H1 (cell line): ENCODE results near the gene HS3ST5. TPM values are rescaled to one million over a fixed set of nuclear protein-coding genes. Genes with fewer than 3 reads are reported as not detected.
A peak's percentile ranks its signal among the peaks of the same experiment; 100 is the strongest.

ENCODE experiments used
- CTCF ChIA-PET: fragments of 300-600 bp; sonication (Branson Sonifier 250); formaldehyde crosslinking; loops from one replicate; lab custom pipeline; 2021; ENCODE audit not compliant: partially characterized antibody; lab: Charles Lee
- POLR2A ChIA-PET: fragments of 300-600 bp; sonication (Branson Sonifier 250); formaldehyde crosslinking; loops from one replicate; lab custom pipeline; 2021; ENCODE audit warnings: inconsistent platforms; ENCODE audit not compliant: partially characterized antibody; lab: Charles Lee
- DNase-seq, 2 experiments: peaks; one replicate each; pipeline versions ENCODE4 v3.0.0 to v3.0.0-alpha.2; 2010 to 2022; ENCODE audit warnings: low spot score in 2 of 2, low read depth in 1 of 2, mixed read lengths in 1 of 2
- FAIRE-seq: peaks from 2 replicates; lab custom pipeline; 2011; peaks lifted over from hg19 to GRCh38; lab: Jason Lieb, UNC
- H2AFZ ChIP-seq: 2 replicates; pipeline ENCODE4 v1.8.1; 2012; ENCODE audit warnings: low read length, inconsistent platforms
- H2AK5ac ChIP-seq: 2 replicates; pipeline ENCODE4 v1.6.1; 2013; ENCODE audit warnings: low read depth, low read length
- H2BK120ac ChIP-seq: replicated peaks from 2 replicates; pipeline ENCODE3; 2013; ENCODE audit warnings: low read depth, low read length, inconsistent platforms
- H2BK12ac ChIP-seq: 2 replicates; pipeline ENCODE4 v1.6.1; 2013; ENCODE audit warnings: low read depth, low read length
- H2BK15ac ChIP-seq: 2 replicates; pipeline ENCODE4 v1.6.1; 2013; ENCODE audit warnings: low read length
- H2BK20ac ChIP-seq: 2 replicates; pipeline ENCODE4 v1.6.1; 2013; ENCODE audit warnings: low read length
- H2BK5ac ChIP-seq: 2 replicates; pipeline ENCODE4 v1.6.1; 2013; ENCODE audit warnings: low read depth, low read length
- H3K14ac ChIP-seq: 2 replicates; pipeline ENCODE4 v1.6.1; 2013; ENCODE audit warnings: inconsistent platforms; ENCODE audit not compliant: insufficient read length
- H3K18ac ChIP-seq: 2 replicates; pipeline ENCODE4 v1.6.1; 2013; ENCODE audit warnings: low read length; ENCODE audit errors: extremely low read depth
- H3K23ac ChIP-seq: 2 replicates; pipeline ENCODE4 v1.6.1; 2013; ENCODE audit warnings: inconsistent platforms; ENCODE audit not compliant: insufficient read length
- H3K23me2 ChIP-seq: 2 replicates; pipeline ENCODE4 v1.6.1; 2013; ENCODE audit warnings: low read depth, low read length
- H3K27ac ChIP-seq: 2 replicates; pipeline ENCODE4 v1.6.1; 2011; ENCODE audit warnings: low read depth, low read length, inconsistent platforms
- H3K27me3 ChIP-seq, 4 experiments: replicated peaks in 1 of 4; 1 replicate in 1 of 4; 2 replicates in 3 of 4; pipeline versions ENCODE4 v1.6.1 to v1.8.1; 2011 to 2013; ENCODE audit warnings: low read length in 3 of 4, mild to moderate bottlenecking in 3 of 4, inconsistent platforms in 2 of 4, mixed read lengths in 2 of 4, moderate library complexity in 1 of 4; ENCODE audit not compliant: control insufficient read depth in 3 of 4, insufficient read depth in 3 of 4; ENCODE audit errors: extremely low read depth in 1 of 4
- H3K36me3 ChIP-seq, 4 experiments: 2 replicates each; pipeline versions ENCODE4 v1.6.1 to v1.8.1; 2011 to 2013; ENCODE audit warnings: mild to moderate bottlenecking in 4 of 4, low read length in 3 of 4, moderate library complexity in 2 of 4, control low read depth in 1 of 4, inconsistent platforms in 1 of 4; ENCODE audit not compliant: insufficient read depth in 4 of 4, control insufficient read depth in 2 of 4
- H3K4ac ChIP-seq: replicated peaks from 2 replicates; pipeline ENCODE3; 2013; ENCODE audit warnings: low read length, low read depth, mixed read lengths, inconsistent platforms; ENCODE audit not compliant: insufficient read length
- H3K4me1 ChIP-seq, 4 experiments: replicated peaks in 1 of 4; 1 replicate in 1 of 4; 2 replicates in 3 of 4; pipeline versions ENCODE4 v1.6.1 to v1.8.1; 2011 to 2013; ENCODE audit warnings: low read length in 3 of 4, inconsistent platforms in 2 of 4, mixed read lengths in 1 of 4; ENCODE audit not compliant: insufficient read depth in 4 of 4, control insufficient read depth in 3 of 4
- H3K4me2 ChIP-seq, 2 experiments: 2 replicates each; pipeline versions ENCODE4 v1.6.1 to v1.8.1; 2011 to 2013; ENCODE audit warnings: low read depth in 2 of 2, low read length in 2 of 2, control low read depth in 1 of 2, inconsistent platforms in 1 of 2, mild to moderate bottlenecking in 1 of 2; ENCODE audit not compliant: insufficient read depth in 1 of 2
- H3K4me3 ChIP-seq, 4 experiments: fragments of 200-600, 300-600 bp in 1 of 4; sonication (generic), shearing (Covaris generic), sonication (Bioruptor Twin) in 1 of 4; 2 replicates each; pipeline versions ENCODE4 v1.5.1 to v1.8.1; 2011 to 2016; ENCODE audit warnings: low read length in 4 of 4, low read depth in 3 of 4, control low read depth in 2 of 4, inconsistent platforms in 2 of 4, mild to moderate bottlenecking in 2 of 4, mixed read lengths in 1 of 4, moderate library complexity in 1 of 4; ENCODE audit not compliant: insufficient read depth in 2 of 4; ENCODE audit errors: extremely low read depth in 1 of 4
- H3K56ac ChIP-seq: replicated peaks from 2 replicates; pipeline ENCODE3; 2013; ENCODE audit warnings: low read depth, mild to moderate bottlenecking, mixed read lengths, low read length, inconsistent platforms; ENCODE audit not compliant: insufficient read length
- H3K79me1 ChIP-seq: 2 replicates; pipeline ENCODE4 v1.6.1; 2013; ENCODE audit warnings: low read depth, low read length, control low read depth
- H3K79me2 ChIP-seq, 2 experiments: 2 replicates each; pipeline versions ENCODE4 v1.6.1 to v1.8.1; 2012 to 2013; ENCODE audit warnings: low read length in 2 of 2, mild to moderate bottlenecking in 2 of 2, inconsistent platforms in 1 of 2; ENCODE audit not compliant: insufficient read depth in 2 of 2, control insufficient read depth in 1 of 2
- H3K9ac ChIP-seq, 4 experiments: replicated peaks in 1 of 4; 1 replicate in 1 of 4; 2 replicates in 3 of 4; pipeline versions ENCODE4 v1.6.1 to v1.8.1; 2011 to 2013; ENCODE audit warnings: low read depth in 3 of 4, low read length in 3 of 4, control low read depth in 2 of 4, mild to moderate bottlenecking in 2 of 4, moderate library complexity in 2 of 4, inconsistent platforms in 1 of 4; ENCODE audit errors: extremely low read depth in 1 of 4
- H3K9me3 ChIP-seq, 2 experiments: 2 replicates each; pipeline versions ENCODE4 v1.6.1 to v1.8.1; 2012 to 2013; ENCODE audit warnings: mild to moderate bottlenecking in 2 of 2, moderate library complexity in 2 of 2, control low read depth in 1 of 2, inconsistent platforms in 1 of 2, low read depth in 1 of 2, low read length in 1 of 2, mixed read lengths in 1 of 2; ENCODE audit not compliant: insufficient read depth in 2 of 2
- H4K20me1 ChIP-seq, 2 experiments: replicated peaks in 1 of 2; 2 replicates each; pipeline versions ENCODE3 to v1.8.1; 2011 to 2013; ENCODE audit warnings: inconsistent platforms in 2 of 2, low read length in 2 of 2, mild to moderate bottlenecking in 1 of 2; ENCODE audit not compliant: insufficient read depth in 2 of 2, control insufficient read depth in 1 of 2
- H4K5ac ChIP-seq: 2 replicates; pipeline ENCODE4 v1.6.1; 2013; ENCODE audit warnings: low read length, low read depth, mixed read lengths, inconsistent platforms; ENCODE audit not compliant: insufficient read length
- H4K8ac ChIP-seq: 2 replicates; pipeline ENCODE4 v1.8.0; 2013; ENCODE audit warnings: mild to moderate bottlenecking, moderate library complexity, low read length, inconsistent platforms; ENCODE audit not compliant: insufficient read depth; ENCODE audit errors: extremely low read depth
- H4K91ac ChIP-seq: replicated peaks from 2 replicates; pipeline ENCODE3; 2013; ENCODE audit warnings: low read length, mixed read lengths, inconsistent platforms; ENCODE audit not compliant: insufficient read length
- CTCF ChIP-seq, 3 experiments: IDR thresholded peaks; 1 replicate in 2 of 3; 2 replicates in 1 of 3; pipeline versions ENCODE4 v1.5.1 to v1.6.1; 2011; ENCODE audit warnings: low read length in 3 of 3, mild to moderate bottlenecking in 3 of 3, inconsistent platforms in 2 of 3, low read depth in 1 of 3, moderate library complexity in 1 of 3; ENCODE audit not compliant: insufficient read depth in 1 of 3; ENCODE audit errors: control extremely low read depth in 1 of 3
- GTF2F1 ChIP-seq: IDR thresholded peaks from 2 replicates; pipeline ENCODE4 v1.6.1; 2012; ENCODE audit warnings: low read depth, low read length, improper control_type of control experiment, borderline replicate concordance
- HDAC2 ChIP-seq, 2 experiments: fragments of 300-600 bp in 1 of 2; sonication (generic) in 1 of 2; IDR thresholded peaks; 2 replicates each; pipeline ENCODE4 v1.6.1; 2011 to 2012; ENCODE audit warnings: low read depth in 2 of 2, low read length in 2 of 2, mild to moderate bottlenecking in 2 of 2, moderate library complexity in 2 of 2, borderline replicate concordance in 1 of 2, inconsistent platforms in 1 of 2
- KDM1A ChIP-seq: fragments of 200-600, 300-600 bp; sonication (generic); IDR thresholded peaks from 2 replicates; pipeline ENCODE4 v1.7.1; 2016; ENCODE audit warnings: mild to moderate bottlenecking, low read length, borderline replicate concordance
- RAD21 ChIP-seq, 2 experiments: IDR thresholded peaks in 1 of 2; conservative IDR thresholded peaks in 1 of 2; 2 replicates each; pipeline ENCODE4 v1.6.1; 2011; ENCODE audit warnings: low read depth in 2 of 2, low read length in 2 of 2, improper control_type of control experiment in 1 of 2, inconsistent platforms in 1 of 2, mild to moderate bottlenecking in 1 of 2, moderate library complexity in 1 of 2
- SIRT6 ChIP-seq: IDR thresholded peaks from one replicate; pipeline ENCODE4 v1.7.1; 2012; ENCODE audit warnings: low read length, inconsistent platforms
- SP1 ChIP-seq: IDR thresholded peaks from 2 replicates; pipeline ENCODE4 v1.6.1; 2011; ENCODE audit warnings: low read depth, low read length
- TCF12 ChIP-seq: IDR thresholded peaks from 2 replicates; pipeline ENCODE4 v1.6.1; 2011; ENCODE audit warnings: low read depth, mild to moderate bottlenecking, low read length
- YY1 ChIP-seq: IDR thresholded peaks from 2 replicates; pipeline ENCODE4 v1.6.1; 2011; ENCODE audit warnings: low read depth, mild to moderate bottlenecking, low read length
- WGBS, 2 experiments: shearing (Covaris generic) in 1 of 2; methylation state at CpG; one replicate each; pipeline versions ENCODE4 v1.1.6 to v1.1.7; 2013 to 2015; ENCODE audit warnings: low lambda C conversion rate in 2 of 2, mixed read lengths in 2 of 2, inconsistent platforms in 1 of 2, low coverage in 1 of 2, missing lambda C conversion rate in 1 of 2; ENCODE audit not compliant: insufficient replicate concordance in 2 of 2, insufficient coverage in 1 of 2, insufficient read length in 1 of 2; ENCODE audit errors: extremely low coverage in 1 of 2, missing lambda C conversion rate in 1 of 2; 5-methylcytosine and 5-hydroxymethylcytosine counted together
- polyA plus RNA-seq, 7 experiments: library from polyadenylated mRNA; depleted of rRNA in 3 of 7; stranded (reverse) in 5 of 7; unstranded in 2 of 7; fragments of >200 nt in 5 of 7; fragments of 200-250 nt in 2 of 7; gene quantifications; 1 replicate in 5 of 7; 2 replicates in 1 of 7; 4 replicates in 1 of 7; pipeline versions ENCODE4 v1.2.1 to v1.2.3, GENCODE V29; 2011 to 2013; ENCODE audit warnings: missing spikeins in 2 of 7, mixed read lengths in 2 of 7
- total RNA-seq: library from RNA; stranded (reverse); fragmentation: NEBNext Ultra II Directional; extraction: Animal tissue kit (Norgen Biotek cat#: 25700); gene quantifications from 2 replicates; pipeline ENCODE4 v1.2.1, GENCODE V29; 2021

The HS3ST5 gene
- total and polyA plus RNA-seq, 2 of the 8 experiments (the other 6 are each of a cell fraction or from before 2014, with no cell fraction given) = 1.2 to 9.9 TPM

GRCh38 chr6:114108119-114109002 is 234.5 kb downstream of the HS3ST5 start:
- no peak overlapping the region for H3K9ac ChIP-seq
- POLR2A ChIA-PET = no interaction called here
- no peak overlapping the region for H4K91ac ChIP-seq
- H3K56ac ChIP-seq = no peak overlapping the region
- H2AFZ ChIP-seq = no peak overlapping the region
- H2BK12ac ChIP-seq = no peak overlapping the region
- no peaks in the 10 kb centered on the region; the same call in 1 of the 2 replicates for H3K79me1 ChIP-seq
- no peaks in the 10 kb centered on the region for H4K20me1 ChIP-seq
- no peak overlapping the region for H3K18ac ChIP-seq
- H4K5ac ChIP-seq = no peak overlapping the region
- no peaks in the 10 kb centered on the region for H3K9me3 ChIP-seq
- H2BK120ac ChIP-seq = no peak overlapping the region
- no peak overlapping the region for H3K4ac ChIP-seq
- H3K14ac ChIP-seq = no peak overlapping the region
- CTCF ChIA-PET = interaction anchor here (0.6 to 5.3 kb wide), 77 partner anchors 8 to 1170 kb away, joined by 3 to 77 read pairs (median 4); partner anchors contain the start of gene HDAC2
- DNase-seq (peak in 1 of 2 experiments; percentile 87), FAIRE-seq (peak; percentile 42)
- no peak overlapping the region for H4K8ac ChIP-seq
- H3K27me3 ChIP-seq = no peaks in the 10 kb centered on the region
- H3K23me2 ChIP-seq = no peaks in the 10 kb centered on the region
- no peak overlapping the region for H2BK5ac ChIP-seq
- H2BK20ac ChIP-seq = no peak overlapping the region
- no peak overlapping the region for H3K27ac ChIP-seq
- H2BK15ac ChIP-seq = no peak overlapping the region
- no peaks in the 10 kb centered on the region for H3K4me1 ChIP-seq
- no peak overlapping the region for H3K4me3 ChIP-seq
- H3K79me2 ChIP-seq = no peaks in the 10 kb centered on the region
- no peaks in the 10 kb centered on the region for H3K36me3 ChIP-seq
- WGBS, 2 experiments = 53% methylated on average over 11 of the region's 11 CpGs; no CpG with 5 or more reads in 1 of the 2 experiments
- no peak overlapping the region for H3K23ac ChIP-seq
- no peak overlapping the region for H3K4me2 ChIP-seq
- no peak overlapping the region for H2AK5ac ChIP-seq
- TF ChIP-seq YY1 (no peak), TCF12 (no peak), SP1 (no peak), GTF2F1 (no peak), HDAC2 (IDR thresholded peaks at IDR 0.05; ENCODE audit: borderline replicate concordance in 1 of 2, low read depth in 2 of 2, low read length in 2 of 2) (no peak), SIRT6 (no peak), RAD21 (IDR thresholded peaks at IDR 0.05 in 1 of 2, conservative IDR thresholded peaks at IDR 0.05 in 1 of 2; ENCODE audit: low read depth in 2 of 2, low read length in 2 of 2) (peak; percentile 69 to 79), CTCF (IDR thresholded peaks at IDR 0.05; ENCODE audit: control extremely low read depth in 1 of 3, insufficient read depth in 1 of 3, low read depth in 1 of 3, low read length in 3 of 3) (peak; percentile 47 to 76 (median 73)), KDM1A (no peak)
